H1 (cell line): ENCODE data around the gene GOSR1. TPM values are rescaled to one million over a fixed set of nuclear protein-coding genes. Genes with fewer than 3 reads are reported as not detected.

Experiments used
- CTCF ChIA-PET: fragments of 300-600 bp; sonication (Branson Sonifier 250); formaldehyde crosslinking; loops from one replicate; lab custom pipeline; 2021; ENCODE audit not compliant: partially characterized antibody; lab: Charles Lee
- POLR2A ChIA-PET: fragments of 300-600 bp; sonication (Branson Sonifier 250); formaldehyde crosslinking; loops from one replicate; lab custom pipeline; 2021; ENCODE audit warnings: inconsistent platforms; ENCODE audit not compliant: partially characterized antibody; lab: Charles Lee
- DNase-seq, 2 experiments: peaks; one replicate each; pipeline versions ENCODE4 v3.0.0 to v3.0.0-alpha.2; 2010 to 2022; ENCODE audit warnings: low spot score in 2 of 2, low read depth in 1 of 2, mixed read lengths in 1 of 2
- FAIRE-seq: peaks from 2 replicates; lab custom pipeline; 2011; peaks lifted over from hg19 to GRCh38; lab: Jason Lieb, UNC
- H2AFZ ChIP-seq: 2 replicates; pipeline ENCODE4 v1.8.1; 2012; ENCODE audit warnings: low read length, inconsistent platforms
- H2AK5ac ChIP-seq: 2 replicates; pipeline ENCODE4 v1.6.1; 2013; ENCODE audit warnings: low read depth, low read length
- H2BK120ac ChIP-seq: replicated peaks from 2 replicates; pipeline ENCODE3; 2013; ENCODE audit warnings: low read depth, low read length, inconsistent platforms
- H2BK12ac ChIP-seq: 2 replicates; pipeline ENCODE4 v1.6.1; 2013; ENCODE audit warnings: low read depth, low read length
- H2BK15ac ChIP-seq: 2 replicates; pipeline ENCODE4 v1.6.1; 2013; ENCODE audit warnings: low read length
- H2BK20ac ChIP-seq: 2 replicates; pipeline ENCODE4 v1.6.1; 2013; ENCODE audit warnings: low read length
- H2BK5ac ChIP-seq: 2 replicates; pipeline ENCODE4 v1.6.1; 2013; ENCODE audit warnings: low read depth, low read length
- H3K14ac ChIP-seq: 2 replicates; pipeline ENCODE4 v1.6.1; 2013; ENCODE audit warnings: inconsistent platforms; ENCODE audit not compliant: insufficient read length
- H3K18ac ChIP-seq: 2 replicates; pipeline ENCODE4 v1.6.1; 2013; ENCODE audit warnings: low read length; ENCODE audit errors: extremely low read depth
- H3K23ac ChIP-seq: 2 replicates; pipeline ENCODE4 v1.6.1; 2013; ENCODE audit warnings: inconsistent platforms; ENCODE audit not compliant: insufficient read length
- H3K23me2 ChIP-seq: 2 replicates; pipeline ENCODE4 v1.6.1; 2013; ENCODE audit warnings: low read depth, low read length
- H3K27ac ChIP-seq: 2 replicates; pipeline ENCODE4 v1.6.1; 2011; ENCODE audit warnings: low read depth, low read length, inconsistent platforms
- H3K27me3 ChIP-seq, 4 experiments: replicated peaks in 1 of 4; 1 replicate in 1 of 4; 2 replicates in 3 of 4; pipeline versions ENCODE4 v1.6.1 to v1.8.1; 2011 to 2013; ENCODE audit warnings: low read length in 3 of 4, mild to moderate bottlenecking in 3 of 4, inconsistent platforms in 2 of 4, mixed read lengths in 2 of 4, moderate library complexity in 1 of 4; ENCODE audit not compliant: control insufficient read depth in 3 of 4, insufficient read depth in 3 of 4; ENCODE audit errors: extremely low read depth in 1 of 4
- H3K36me3 ChIP-seq, 4 experiments: 2 replicates each; pipeline versions ENCODE4 v1.6.1 to v1.8.1; 2011 to 2013; ENCODE audit warnings: mild to moderate bottlenecking in 4 of 4, low read length in 3 of 4, moderate library complexity in 2 of 4, control low read depth in 1 of 4, inconsistent platforms in 1 of 4; ENCODE audit not compliant: insufficient read depth in 4 of 4, control insufficient read depth in 2 of 4
- H3K4ac ChIP-seq: replicated peaks from 2 replicates; pipeline ENCODE3; 2013; ENCODE audit warnings: low read length, low read depth, mixed read lengths, inconsistent platforms; ENCODE audit not compliant: insufficient read length
- H3K4me1 ChIP-seq, 4 experiments: replicated peaks in 1 of 4; 1 replicate in 1 of 4; 2 replicates in 3 of 4; pipeline versions ENCODE4 v1.6.1 to v1.8.1; 2011 to 2013; ENCODE audit warnings: low read length in 3 of 4, inconsistent platforms in 2 of 4, mixed read lengths in 1 of 4; ENCODE audit not compliant: insufficient read depth in 4 of 4, control insufficient read depth in 3 of 4
- H3K4me2 ChIP-seq, 2 experiments: 2 replicates each; pipeline versions ENCODE4 v1.6.1 to v1.8.1; 2011 to 2013; ENCODE audit warnings: low read depth in 2 of 2, low read length in 2 of 2, control low read depth in 1 of 2, inconsistent platforms in 1 of 2, mild to moderate bottlenecking in 1 of 2; ENCODE audit not compliant: insufficient read depth in 1 of 2
- H3K4me3 ChIP-seq, 4 experiments: fragments of 200-600, 300-600 bp in 1 of 4; sonication (generic), shearing (Covaris generic), sonication (Bioruptor Twin) in 1 of 4; 2 replicates each; pipeline versions ENCODE4 v1.5.1 to v1.8.1; 2011 to 2016; ENCODE audit warnings: low read length in 4 of 4, low read depth in 3 of 4, control low read depth in 2 of 4, inconsistent platforms in 2 of 4, mild to moderate bottlenecking in 2 of 4, mixed read lengths in 1 of 4, moderate library complexity in 1 of 4; ENCODE audit not compliant: insufficient read depth in 2 of 4; ENCODE audit errors: extremely low read depth in 1 of 4
- H3K56ac ChIP-seq: replicated peaks from 2 replicates; pipeline ENCODE3; 2013; ENCODE audit warnings: low read depth, mild to moderate bottlenecking, mixed read lengths, low read length, inconsistent platforms; ENCODE audit not compliant: insufficient read length
- H3K79me1 ChIP-seq: 2 replicates; pipeline ENCODE4 v1.6.1; 2013; ENCODE audit warnings: low read depth, low read length, control low read depth
- H3K79me2 ChIP-seq, 2 experiments: 2 replicates each; pipeline versions ENCODE4 v1.6.1 to v1.8.1; 2012 to 2013; ENCODE audit warnings: low read length in 2 of 2, mild to moderate bottlenecking in 2 of 2, inconsistent platforms in 1 of 2; ENCODE audit not compliant: insufficient read depth in 2 of 2, control insufficient read depth in 1 of 2
- H3K9ac ChIP-seq, 4 experiments: replicated peaks in 1 of 4; 1 replicate in 1 of 4; 2 replicates in 3 of 4; pipeline versions ENCODE4 v1.6.1 to v1.8.1; 2011 to 2013; ENCODE audit warnings: low read depth in 3 of 4, low read length in 3 of 4, control low read depth in 2 of 4, mild to moderate bottlenecking in 2 of 4, moderate library complexity in 2 of 4, inconsistent platforms in 1 of 4; ENCODE audit errors: extremely low read depth in 1 of 4
- H3K9me3 ChIP-seq, 2 experiments: 2 replicates each; pipeline versions ENCODE4 v1.6.1 to v1.8.1; 2012 to 2013; ENCODE audit warnings: mild to moderate bottlenecking in 2 of 2, moderate library complexity in 2 of 2, control low read depth in 1 of 2, inconsistent platforms in 1 of 2, low read depth in 1 of 2, low read length in 1 of 2, mixed read lengths in 1 of 2; ENCODE audit not compliant: insufficient read depth in 2 of 2
- H4K20me1 ChIP-seq, 2 experiments: replicated peaks in 1 of 2; 2 replicates each; pipeline versions ENCODE3 to v1.8.1; 2011 to 2013; ENCODE audit warnings: inconsistent platforms in 2 of 2, low read length in 2 of 2, mild to moderate bottlenecking in 1 of 2; ENCODE audit not compliant: insufficient read depth in 2 of 2, control insufficient read depth in 1 of 2
- H4K5ac ChIP-seq: 2 replicates; pipeline ENCODE4 v1.6.1; 2013; ENCODE audit warnings: low read length, low read depth, mixed read lengths, inconsistent platforms; ENCODE audit not compliant: insufficient read length
- H4K8ac ChIP-seq: 2 replicates; pipeline ENCODE4 v1.8.0; 2013; ENCODE audit warnings: mild to moderate bottlenecking, moderate library complexity, low read length, inconsistent platforms; ENCODE audit not compliant: insufficient read depth; ENCODE audit errors: extremely low read depth
- H4K91ac ChIP-seq: replicated peaks from 2 replicates; pipeline ENCODE3; 2013; ENCODE audit warnings: low read length, mixed read lengths, inconsistent platforms; ENCODE audit not compliant: insufficient read length
- BRCA1 ChIP-seq: IDR thresholded peaks from 2 replicates; pipeline ENCODE4 v1.6.1; 2012; ENCODE audit warnings: low read depth, low read length, improper control_type of control experiment
- CHD1 ChIP-seq: IDR thresholded peaks from 2 replicates; pipeline ENCODE4 v1.6.1; 2012; ENCODE audit warnings: low read depth, low read length, improper control_type of control experiment
- RXRA ChIP-seq: IDR thresholded peaks from 2 replicates; pipeline ENCODE4 v1.6.1; 2011; ENCODE audit warnings: low read depth, mild to moderate bottlenecking, low read length, moderate library complexity; ENCODE audit not compliant: insufficient read depth
- WGBS, 2 experiments: shearing (Covaris generic) in 1 of 2; methylation state at CpG; one replicate each; pipeline versions ENCODE4 v1.1.6 to v1.1.7; 2013 to 2015; ENCODE audit warnings: low lambda C conversion rate in 2 of 2, mixed read lengths in 2 of 2, inconsistent platforms in 1 of 2, low coverage in 1 of 2, missing lambda C conversion rate in 1 of 2; ENCODE audit not compliant: insufficient replicate concordance in 2 of 2, insufficient coverage in 1 of 2, insufficient read length in 1 of 2; ENCODE audit errors: extremely low coverage in 1 of 2, missing lambda C conversion rate in 1 of 2; 5-methylcytosine and 5-hydroxymethylcytosine counted together
- polyA plus RNA-seq, 7 experiments: library from polyadenylated mRNA; depleted of rRNA in 3 of 7; stranded (reverse) in 5 of 7; unstranded in 2 of 7; fragments of >200 nt in 5 of 7; fragments of 200-250 nt in 2 of 7; gene quantifications; 1 replicate in 5 of 7; 2 replicates in 1 of 7; 4 replicates in 1 of 7; pipeline versions ENCODE4 v1.2.1 to v1.2.3, GENCODE V29; 2011 to 2013; ENCODE audit warnings: missing spikeins in 2 of 7, mixed read lengths in 2 of 7
- total RNA-seq: library from RNA; stranded (reverse); fragmentation: NEBNext Ultra II Directional; extraction: Animal tissue kit (Norgen Biotek cat#: 25700); gene quantifications from 2 replicates; pipeline ENCODE4 v1.2.1, GENCODE V29; 2021

The GOSR1 gene
- total and polyA plus RNA-seq, 2 of the 8 experiments (the other 6 are each of a cell fraction or from before 2014, with no cell fraction given), result 9.2 to 43.3 TPM

DNA sequence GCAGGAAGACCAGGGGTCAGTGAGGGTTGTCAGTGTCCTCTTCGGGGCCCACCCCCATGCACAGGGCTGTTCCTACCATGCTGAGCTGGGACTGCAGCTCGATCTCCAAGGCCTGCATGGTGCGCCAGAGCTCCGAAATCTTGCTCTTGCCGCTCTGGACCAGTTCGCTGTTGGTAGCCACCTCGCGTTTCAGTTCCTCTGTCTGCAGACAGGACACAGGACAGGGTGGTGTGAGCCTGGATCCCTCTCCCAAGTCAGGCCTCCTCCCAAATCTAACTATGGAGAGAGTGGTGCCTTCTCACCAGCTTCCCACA lies 90.9 kb downstream of the GOSR1 start:
- Histone ChIP-seq H4K8ac (no peak overlapping the region), H2AFZ (no peak overlapping the region), H3K56ac (no peak overlapping the region)
- FAIRE-seq, result no peak
- TF ChIP-seq RXRA (no peak), BRCA1 (no peak), CHD1 (no peak)
- TF ChIP-seq, all 59 proteins: peak for 0
- Histone ChIP-seq H2AK5ac (no peak overlapping the region), H3K4me3 (no peak overlapping the region), H3K27me3 (no peaks in the 10 kb centered on the region), H3K27ac (no peak overlapping the region), H2BK120ac (no peak overlapping the region), H4K5ac (no peak overlapping the region), H3K9me3 (no peaks in the 10 kb centered on the region), H2BK5ac (no peak overlapping the region), H3K23me2 (no peaks in the 10 kb centered on the region), H3K18ac (no peak overlapping the region), H3K9ac (no peak overlapping the region), H2BK20ac (no peak overlapping the region), H3K4me2 (no peak overlapping the region), H3K14ac (no peak overlapping the region), H4K20me1 (no peaks in the 10 kb centered on the region), H3K23ac (no peak overlapping the region), H3K36me3 (no peaks in the 10 kb centered on the region), H3K4me1 (peaks cover 0 to 9% (median under 1%) of the 10 kb centered on the region in 4 experiments; a peak in 3 of 7 replicates), H3K4ac (no peak overlapping the region), H3K79me2 (no peaks in the 10 kb centered on the region), H2BK15ac (no peak overlapping the region), H3K79me1 (no peaks in the 10 kb centered on the region), H4K91ac (no peak overlapping the region), H2BK12ac (no peak overlapping the region)
- POLR2A ChIA-PET, result interaction anchor here (1.0 kb wide), 1 partner anchor 12 kb away, joined by 3 read pairs; no protein-coding TSS in a partner anchor
- no peak for DNase-seq
- 90% methylated on average over 7 of the region's 8 CpGs; no CpG with 5 or more reads in 1 of the 2 experiments for WGBS, 2 experiments
- CTCF ChIA-PET, result interaction anchor here (0.5 to 1.8 kb wide), 4 partner anchors 10 to 239 kb away, joined by 3 to 5 read pairs (median 3); no protein-coding TSS in a partner anchor
